ENCODE measurements around the gene RECQL. TPM values are rescaled to one million over a fixed set of nuclear protein-coding genes. Genes with fewer than 3 reads are reported as not detected.

Gene RECQL
- total RNA-seq, 1 donor from 2014 or later, result 15.7 TPM

DNA sequence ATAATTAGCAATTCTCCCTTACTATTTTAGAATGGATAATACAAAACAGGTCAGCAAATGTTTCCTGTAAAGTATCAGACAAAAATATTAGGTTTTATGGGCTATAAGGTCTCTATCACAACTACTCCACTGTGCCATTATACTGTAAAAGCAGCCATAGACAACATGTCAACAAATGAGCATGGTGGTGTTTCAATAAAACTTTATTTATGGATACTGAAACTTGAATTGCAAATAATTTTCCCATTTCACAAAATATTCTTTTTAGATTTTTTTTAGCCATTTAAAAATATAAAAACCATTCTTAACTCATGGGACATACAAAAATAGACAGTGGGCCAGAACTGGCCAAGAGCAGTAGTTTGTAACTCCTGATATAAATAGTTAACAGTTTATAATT, 15.4 kb downstream of the RECQL start:
- Histone ChIP-seq H3K27me3 (no peaks in the 10 kb centered on the region), H3K36me3 (peaks cover 0 to 49% of the 10 kb centered on the region in 2 donors), H3K4me1 (no peaks in the 10 kb centered on the region), H3K27ac (no peak overlapping the region), H3K4me3 (no peak overlapping the region), H3K9me3 (no peaks in the 10 kb centered on the region)
- no peak for DNase-seq (ENCODE audit: extremely low spot score in 2 of 2)
- intact Hi-C loops (cut with DNase I), result no loop called here
- no peak for TF ChIP-seq POLR2A (IDR thresholded peaks at IDR 0.05)
- TF ChIP-seq POLR2AphosphoS5 (IDR thresholded peaks at IDR 0.05; ENCODE audit: insufficient read depth in 1 of 2, low read depth in 1 of 2), result no peak
- no peak for TF ChIP-seq CTCF (IDR thresholded peaks at IDR 0.05)

GRCh38 chr12:21483531-21483930, 17.9 kb downstream of the RECQL start:
- Histone ChIP-seq H3K36me3 (peaks cover 0 to 48% of the 10 kb centered on the region in 2 donors), H3K4me3 (no peak overlapping the region), H3K27ac (no peak overlapping the region), H3K4me1 (no peaks in the 10 kb centered on the region), H3K27me3 (no peaks in the 10 kb centered on the region), H3K9me3 (no peaks in the 10 kb centered on the region)
- intact Hi-C loops (cut with DNase I), result no loop called here
- no peak for DNase-seq (ENCODE audit: extremely low spot score in 2 of 2)
- TF ChIP-seq POLR2AphosphoS5 (IDR thresholded peaks at IDR 0.05; ENCODE audit: insufficient read depth in 1 of 2, low read depth in 1 of 2) (no peak), CTCF (IDR thresholded peaks at IDR 0.05) (no peak), POLR2A (IDR thresholded peaks at IDR 0.05) (no peak)

- intact Hi-C loops (cut with DNase I), result no loop called here
- Histone ChIP-seq H3K36me3 (peaks cover 0 to 57% of the 10 kb centered on the region in 2 donors), H3K27ac (no peak overlapping the region), H3K27me3 (no peaks in the 10 kb centered on the region), H3K4me3 (no peak overlapping the region), H3K4me1 (no peaks in the 10 kb centered on the region), H3K9me3 (no peaks in the 10 kb centered on the region)
- no peak for DNase-seq (ENCODE audit: extremely low spot score in 2 of 2)
- TF ChIP-seq POLR2A (IDR thresholded peaks at IDR 0.05) (no peak), CTCF (IDR thresholded peaks at IDR 0.05) (no peak), POLR2AphosphoS5 (IDR thresholded peaks at IDR 0.05; ENCODE audit: insufficient read depth in 1 of 2, low read depth in 1 of 2) (no peak)
Observed at GRCh38 chr12:21478756-21479455, 22.5 kb downstream of the RECQL start.

DNA sequence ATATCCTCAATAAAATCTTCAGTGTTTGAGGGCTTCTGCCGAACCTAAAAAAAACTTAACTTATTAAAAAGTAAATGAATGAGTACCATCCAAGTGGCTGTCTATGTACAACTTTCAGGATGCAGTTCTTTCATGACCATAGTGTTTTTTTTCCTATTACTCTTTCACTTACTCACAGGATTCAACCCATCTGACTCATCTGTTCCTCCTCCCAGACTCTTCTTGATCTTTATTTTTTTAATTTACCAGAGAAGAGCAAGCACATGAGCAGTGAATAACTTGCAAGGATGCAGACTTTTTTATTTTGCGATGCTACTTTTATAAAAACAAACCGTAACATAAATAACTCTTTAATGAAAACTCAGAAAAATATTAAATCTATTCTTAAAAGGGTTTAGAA, 24.5 kb downstream of the RECQL start:
- DNase-seq (ENCODE audit: extremely low spot score in 2 of 2), result no peak
- Histone ChIP-seq H3K27ac (no peak overlapping the region), H3K9me3 (no peaks in the 10 kb centered on the region), H3K36me3 (peaks cover 0 to 56% of the 10 kb centered on the region in 2 donors), H3K4me3 (no peak overlapping the region), H3K4me1 (no peaks in the 10 kb centered on the region), H3K27me3 (no peaks in the 10 kb centered on the region)
- intact Hi-C loops (cut with DNase I), result no loop called here
- TF ChIP-seq CTCF (IDR thresholded peaks at IDR 0.05) (no peak), POLR2A (IDR thresholded peaks at IDR 0.05) (no peak), POLR2AphosphoS5 (IDR thresholded peaks at IDR 0.05; ENCODE audit: insufficient read depth in 1 of 2, low read depth in 1 of 2) (no peak)

DNA sequence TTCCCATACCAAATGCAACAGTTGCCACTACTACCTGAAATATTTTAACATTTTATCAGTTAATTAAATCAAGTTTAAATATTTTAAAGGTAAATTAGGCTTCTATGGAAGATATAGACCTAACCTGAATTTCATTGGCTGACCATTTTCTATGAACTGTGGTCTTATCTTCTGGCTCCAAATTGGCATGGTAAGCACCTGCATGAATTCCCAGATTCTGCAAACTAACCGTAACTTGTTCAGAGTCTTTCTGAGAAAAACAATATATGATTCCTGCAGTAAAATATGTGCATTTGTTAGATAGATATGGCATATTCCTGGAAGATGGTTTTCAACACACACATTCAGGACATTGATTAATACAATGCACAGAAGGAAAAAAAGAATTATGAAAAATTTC, 25.9 kb downstream of the RECQL start:
- no peaks in the 10 kb centered on the region for H3K27me3 ChIP-seq
- peaks cover 0 to 42% of the 10 kb centered on the region in 2 donors for H3K36me3 ChIP-seq
- H3K9me3 ChIP-seq, result no peaks in the 10 kb centered on the region
- intact Hi-C loops (cut with DNase I), result no loop called here
- H3K4me1 ChIP-seq, result no peaks in the 10 kb centered on the region
- DNase-seq (ENCODE audit: extremely low spot score in 2 of 2), result no peak
- H3K27ac ChIP-seq, result no peak overlapping the region
- H3K4me3 ChIP-seq, result no peak overlapping the region
- TF ChIP-seq POLR2A (IDR thresholded peaks at IDR 0.05) (no peak), CTCF (IDR thresholded peaks at IDR 0.05) (no peak), POLR2AphosphoS5 (IDR thresholded peaks at IDR 0.05; ENCODE audit: insufficient read depth in 1 of 2, low read depth in 1 of 2) (no peak)

Measured in vagina (tissue), 2 donors.